Mucosa of rectum (tissue), 2 donors: ENCODE results near the gene RABL2B.

ENCODE experiments used
- H3K27ac ChIP-seq, 2 donors: one replicate each; pipeline ENCODE4 v1.7.0; 2013; ENCODE audit warnings: inconsistent platforms in 2 of 2, low read depth in 2 of 2, low read length in 2 of 2
- H3K27me3 ChIP-seq, 2 donors: one replicate each; pipeline ENCODE4 v1.7.0; 2013; ENCODE audit warnings: low read length in 2 of 2; ENCODE audit not compliant: control insufficient read depth in 2 of 2, insufficient read depth in 2 of 2
- H3K36me3 ChIP-seq, 2 donors: one replicate each; pipeline ENCODE4 v1.7.0; 2013; ENCODE audit warnings: low read length in 2 of 2; ENCODE audit not compliant: control insufficient read depth in 2 of 2, insufficient read depth in 2 of 2
- H3K4me1 ChIP-seq, 2 donors: one replicate each; pipeline ENCODE4 v1.7.0; 2013; ENCODE audit warnings: low read length in 2 of 2, mild to moderate bottlenecking in 1 of 2; ENCODE audit not compliant: control insufficient read depth in 2 of 2, insufficient read depth in 2 of 2
- H3K4me3 ChIP-seq, 2 donors: one replicate each; pipeline ENCODE4 v1.7.0; 2013; ENCODE audit warnings: low read length in 2 of 2
- H3K9ac ChIP-seq, 2 donors: one replicate each; pipeline ENCODE4 v1.7.0; 2013; ENCODE audit warnings: low read length in 2 of 2, low read depth in 1 of 2, mild to moderate bottlenecking in 1 of 2
- H3K9me3 ChIP-seq, 2 donors: one replicate each; pipeline ENCODE4 v1.7.0; 2013; ENCODE audit warnings: low read length in 2 of 2; ENCODE audit not compliant: control insufficient read depth in 2 of 2
- donor health status: healthy.
- donor health status: Normal muscosa, but diverticular disease.

RABL2B gene

DNA sequence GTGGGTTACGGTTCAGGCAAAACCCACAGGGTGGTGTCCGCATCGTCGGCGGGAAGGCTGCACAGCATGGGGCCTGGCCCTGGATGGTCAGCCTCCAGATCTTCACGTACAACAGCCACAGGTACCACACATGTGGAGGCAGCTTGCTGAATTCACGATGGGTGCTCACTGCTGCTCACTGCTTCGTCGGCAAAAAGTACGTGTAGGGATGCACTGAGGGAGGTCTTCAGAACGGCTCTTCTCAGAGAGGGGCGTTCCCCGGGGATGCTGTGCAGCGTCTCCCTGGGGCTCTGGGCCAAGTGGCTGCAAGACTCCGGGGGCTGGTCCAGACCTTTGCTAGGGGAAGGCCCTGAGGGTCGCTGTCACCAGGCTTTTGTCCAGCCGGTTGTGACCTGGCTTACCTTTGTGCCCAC, 44.2 kb downstream of the RABL2B start:
- Histone ChIP-seq H3K27me3 (peaks cover 0 to under 1% of the 10 kb centered on the region in 2 donors), H3K9ac (no peak overlapping the region), H3K9me3 (no peaks in the 10 kb centered on the region), H3K4me3 (no peak overlapping the region), H3K4me1 (no peaks in the 10 kb centered on the region), H3K27ac (no peak overlapping the region), H3K36me3 (no peaks in the 10 kb centered on the region)

DNA sequence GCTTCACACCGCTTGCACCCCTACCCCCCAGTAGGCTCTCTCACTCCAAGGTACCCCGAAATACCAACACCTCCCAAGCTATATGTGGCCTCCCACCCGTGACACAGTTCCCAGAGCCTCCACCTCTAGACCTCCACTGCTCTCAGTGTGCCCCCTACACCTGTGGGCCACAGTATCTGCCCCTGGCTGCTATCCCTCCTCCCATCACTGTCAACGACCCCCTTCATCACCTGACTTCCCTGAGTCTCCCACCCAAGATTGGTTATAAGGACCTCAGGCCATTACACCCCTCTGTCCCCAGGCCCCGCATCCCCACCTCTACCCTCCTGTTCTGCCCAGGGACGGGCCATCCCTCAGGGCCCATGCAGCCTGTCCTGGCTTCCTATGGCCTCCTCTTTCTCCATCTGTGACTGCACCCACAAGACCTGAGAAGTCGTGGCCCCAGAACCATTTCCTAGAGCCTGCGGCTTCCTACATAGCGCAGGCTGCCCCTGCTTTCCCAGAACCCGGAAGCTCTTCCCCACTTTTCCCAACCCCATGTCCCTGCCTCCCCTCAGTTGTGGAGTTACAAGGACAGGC, 44.7 kb downstream of the RABL2B start:
- Histone ChIP-seq H3K36me3 (no peaks in the 10 kb centered on the region), H3K4me1 (no peaks in the 10 kb centered on the region), H3K9ac (no peak overlapping the region), H3K4me3 (no peak overlapping the region), H3K27ac (no peak overlapping the region), H3K9me3 (no peaks in the 10 kb centered on the region), H3K27me3 (peaks cover 0 to 3% of the 10 kb centered on the region in 2 donors)

DNA sequence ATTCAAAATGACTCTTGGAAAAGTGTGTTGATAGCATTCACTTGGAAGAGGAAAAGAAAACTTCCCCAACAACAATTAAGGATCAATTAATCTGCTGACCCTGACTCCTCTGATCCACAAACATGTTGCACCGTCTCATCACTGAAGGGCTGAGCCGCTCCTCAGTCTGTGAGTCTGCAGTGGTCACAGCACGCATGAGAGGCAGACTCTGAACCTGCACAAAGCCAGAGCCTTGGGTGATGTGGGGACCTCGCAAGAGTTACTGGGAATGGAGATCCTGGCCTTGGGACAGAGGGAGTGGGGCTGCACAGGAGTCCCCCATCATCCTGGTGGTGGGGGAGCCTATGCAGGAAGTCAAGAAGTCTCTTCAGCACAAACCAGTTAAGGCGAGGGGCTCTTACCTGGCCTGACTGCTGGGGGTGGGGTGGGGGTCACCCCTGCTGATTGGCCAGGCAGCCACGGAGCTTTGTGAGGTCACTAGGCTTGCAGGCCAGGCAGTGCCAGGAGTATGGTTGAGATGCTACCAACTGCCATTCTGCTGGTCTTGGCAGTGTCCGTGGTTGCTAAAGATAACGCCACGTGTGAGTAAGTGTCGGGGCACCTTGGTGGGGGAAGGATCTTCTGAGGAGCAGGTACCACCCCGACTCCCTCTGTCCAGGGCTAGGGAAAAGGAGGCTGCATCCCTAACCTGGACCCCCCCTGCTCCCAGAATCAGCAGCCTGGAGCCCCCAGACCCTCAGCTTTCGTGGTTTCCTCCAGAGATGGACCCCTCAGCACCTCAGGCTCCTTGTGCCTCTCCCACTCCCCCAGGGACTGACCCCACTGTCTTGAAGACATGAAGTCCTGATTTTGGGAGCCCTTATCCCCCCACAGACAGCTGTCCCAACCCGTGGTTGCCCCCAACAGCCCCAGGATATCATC, 45.4 kb downstream of the RABL2B start, which contains the start of gene ACR:
Gene ACR (plus strand): TSS at position 477 of the 921 bp plus-strand sequence. CDS start 32 bp downstream, at position 509.
- Histone ChIP-seq H3K4me3 (no peak within 1 kb of the TSS), H3K9ac (no peak within 1 kb of the TSS), H3K9me3 (no peaks in the 10 kb centered on the region), H3K36me3 (no peaks in the 10 kb centered on the region), H3K4me1 (no peaks in the 10 kb centered on the region), H3K27ac (no peak within 1 kb of the TSS), H3K27me3 (peaks cover 0 to 3% of the 10 kb centered on the region in 2 donors)

DNA sequence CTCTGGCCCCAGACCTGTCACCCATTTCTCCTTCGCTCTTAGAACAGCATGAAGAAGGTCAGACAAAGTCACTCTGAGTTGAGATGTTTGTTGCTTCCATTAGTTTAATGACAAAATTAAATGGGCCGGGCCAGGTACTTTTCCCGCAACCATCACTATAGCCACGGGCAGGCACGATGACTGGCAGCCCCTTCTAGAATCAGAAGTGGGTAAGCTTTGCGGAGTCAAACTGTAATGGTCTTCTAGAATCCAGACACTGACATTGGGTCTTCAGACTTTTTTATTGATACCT, 47.8 kb downstream of the RABL2B start:
- Histone ChIP-seq H3K27ac (no peak overlapping the region), H3K9ac (no peak overlapping the region), H3K36me3 (no peaks in the 10 kb centered on the region), H3K4me1 (peaks cover 0 to 5% of the 10 kb centered on the region in 2 donors), H3K27me3 (peaks cover 0 to 3% of the 10 kb centered on the region in 2 donors), H3K4me3 (no peak overlapping the region), H3K9me3 (no peaks in the 10 kb centered on the region)

DNA sequence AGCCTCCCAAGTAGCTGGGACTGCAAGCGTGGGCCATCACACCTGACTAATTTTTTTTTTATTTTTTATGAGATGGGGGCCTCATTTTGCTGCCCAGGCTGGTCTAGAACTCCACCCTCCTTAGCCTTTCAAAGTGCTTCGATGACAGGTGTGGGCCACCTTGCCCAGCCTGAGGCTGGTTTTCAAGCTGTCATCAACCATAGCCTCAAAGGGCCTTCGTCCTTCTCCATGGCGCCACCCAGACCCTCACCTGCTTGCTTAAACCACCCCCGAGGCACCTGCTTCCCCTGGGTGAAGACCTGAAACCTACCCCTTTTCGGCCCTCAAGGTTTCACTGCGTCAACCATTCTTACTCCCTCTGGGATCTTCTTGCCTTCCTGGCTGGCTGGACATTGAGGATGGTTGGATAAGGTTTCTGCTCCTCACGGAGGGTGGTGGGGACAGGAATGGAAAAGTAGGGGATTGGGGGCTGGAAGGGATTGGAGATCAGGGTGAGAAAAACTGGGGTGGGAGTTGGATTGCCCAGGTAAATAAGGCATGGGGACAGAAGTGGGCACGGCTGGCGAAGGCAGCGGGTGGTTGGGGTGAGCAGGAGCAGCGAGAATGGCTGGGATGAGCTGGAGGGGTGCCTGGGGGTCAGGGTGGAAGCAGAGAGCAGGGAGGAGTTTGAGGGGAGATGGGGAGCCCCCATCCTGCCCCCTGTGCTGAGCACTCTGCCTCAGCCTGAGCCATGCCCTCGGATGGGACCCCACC, 48.3 kb downstream of the RABL2B start:
- no peak overlapping the region for H3K9ac ChIP-seq
- no peaks in the 10 kb centered on the region for H3K9me3 ChIP-seq
- H3K27ac ChIP-seq, result no peak overlapping the region
- H3K36me3 ChIP-seq, result no peaks in the 10 kb centered on the region
- H3K27me3 ChIP-seq, result peaks cover 0 to 3% of the 10 kb centered on the region in 2 donors
- H3K4me1 ChIP-seq, result peaks cover 0 to 5% of the 10 kb centered on the region in 2 donors
- no peak overlapping the region for H3K4me3 ChIP-seq

DNA sequence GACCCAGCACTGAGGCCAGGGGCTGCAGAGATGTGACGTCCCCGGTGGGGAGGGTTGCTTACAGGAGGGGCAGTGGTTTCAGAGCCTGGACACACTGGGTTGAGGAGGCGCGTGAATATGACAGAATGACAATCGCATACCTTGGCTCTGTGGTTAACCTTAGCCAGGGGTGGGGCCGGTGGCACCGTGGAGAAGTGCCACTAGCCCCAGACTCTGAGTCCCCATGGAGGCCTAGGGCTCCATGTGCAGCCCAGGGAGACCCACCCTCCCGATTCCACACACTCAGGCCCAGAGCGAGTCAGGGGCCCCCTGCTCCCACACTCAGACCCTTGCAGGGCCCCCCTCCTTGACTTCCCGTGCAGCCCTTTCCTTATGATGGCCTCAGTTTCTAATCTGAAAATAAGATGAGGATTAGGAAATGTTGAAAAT, 49.1 kb downstream of the RABL2B start:
- H3K9ac ChIP-seq, result no peak overlapping the region
- peaks cover 0 to 5% of the 10 kb centered on the region in 2 donors for H3K4me1 ChIP-seq
- peaks cover 0 to 3% of the 10 kb centered on the region in 2 donors for H3K27me3 ChIP-seq
- H3K9me3 ChIP-seq, result no peaks in the 10 kb centered on the region
- no peak overlapping the region for H3K4me3 ChIP-seq
- H3K27ac ChIP-seq, result no peak overlapping the region
- no peaks in the 10 kb centered on the region for H3K36me3 ChIP-seq

DNA sequence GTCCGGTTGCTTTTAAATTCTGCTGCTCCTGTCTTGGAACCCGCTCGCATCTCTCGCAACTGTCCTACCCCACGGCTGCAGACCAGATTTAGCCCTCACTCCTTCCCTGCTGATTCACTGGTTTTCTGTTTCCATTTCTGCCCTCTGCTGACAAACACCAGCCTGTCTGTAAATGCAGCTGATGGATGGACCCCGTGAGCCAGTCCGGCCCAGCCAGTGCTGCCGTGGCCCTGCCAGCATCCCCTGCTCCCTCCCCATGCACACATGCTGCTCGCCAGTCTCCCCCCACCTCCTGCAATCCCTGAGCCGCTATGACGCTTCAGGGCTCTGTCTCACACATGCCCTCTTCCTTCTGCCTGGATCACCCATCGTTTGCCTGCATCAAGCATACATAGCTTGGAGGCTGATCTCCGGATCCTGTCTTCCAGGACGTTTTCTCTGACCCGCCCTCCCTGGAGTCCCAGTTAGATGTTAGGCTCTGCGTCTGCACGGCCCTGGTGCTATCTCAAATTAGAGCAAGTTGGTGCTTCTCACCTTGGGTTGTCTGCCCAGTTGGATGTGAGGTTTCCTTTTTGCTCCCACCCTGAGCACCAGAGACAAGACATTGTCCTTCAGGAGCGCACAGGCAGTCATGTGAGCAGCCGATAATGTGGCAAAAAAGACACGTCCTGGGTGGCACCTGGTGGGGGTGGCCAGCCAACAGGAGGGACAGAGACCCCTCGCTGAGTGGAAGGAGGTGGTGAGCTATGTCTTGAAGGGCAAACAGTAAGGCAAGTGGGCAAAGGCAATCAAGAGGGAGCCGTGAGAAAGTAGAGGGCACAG, 49.7 kb downstream of the RABL2B start:
- peaks cover 0 to 3% of the 10 kb centered on the region in 2 donors for H3K27me3 ChIP-seq
- H3K4me3 ChIP-seq, result no peak overlapping the region
- no peak overlapping the region for H3K9ac ChIP-seq
- no peaks in the 10 kb centered on the region for H3K36me3 ChIP-seq
- H3K9me3 ChIP-seq, result no peaks in the 10 kb centered on the region
- no peak overlapping the region for H3K27ac ChIP-seq
- peaks cover 0 to 5% of the 10 kb centered on the region in 2 donors for H3K4me1 ChIP-seq

DNA sequence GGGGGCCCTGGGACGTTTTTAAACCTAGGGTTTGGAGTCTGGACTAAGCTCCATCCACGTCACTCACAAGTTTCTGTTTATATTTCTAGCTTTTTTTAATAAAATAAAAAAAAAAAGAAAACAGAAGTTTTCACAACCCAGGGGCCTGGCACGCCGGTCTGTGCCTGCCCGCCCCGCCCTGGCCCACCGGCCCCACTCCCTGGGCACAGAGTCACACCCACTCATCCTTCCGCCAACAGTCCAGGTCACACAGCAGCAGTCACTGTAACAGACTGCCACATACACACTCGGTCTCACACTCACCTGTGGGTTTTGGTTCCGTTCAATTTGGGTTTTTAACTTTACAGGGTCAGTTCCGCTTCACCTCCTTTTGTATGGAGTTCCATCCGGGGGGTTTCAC, 50.8 kb downstream of the RABL2B start:
- H3K27me3 ChIP-seq, result peaks cover 0 to 3% of the 10 kb centered on the region in 2 donors
- H3K9me3 ChIP-seq, result no peaks in the 10 kb centered on the region
- H3K9ac ChIP-seq, result no peak overlapping the region
- no peak overlapping the region for H3K27ac ChIP-seq
- peaks cover 0 to 5% of the 10 kb centered on the region in 2 donors for H3K4me1 ChIP-seq
- H3K4me3 ChIP-seq, result no peak overlapping the region
- H3K36me3 ChIP-seq, result no peaks in the 10 kb centered on the region

DNA sequence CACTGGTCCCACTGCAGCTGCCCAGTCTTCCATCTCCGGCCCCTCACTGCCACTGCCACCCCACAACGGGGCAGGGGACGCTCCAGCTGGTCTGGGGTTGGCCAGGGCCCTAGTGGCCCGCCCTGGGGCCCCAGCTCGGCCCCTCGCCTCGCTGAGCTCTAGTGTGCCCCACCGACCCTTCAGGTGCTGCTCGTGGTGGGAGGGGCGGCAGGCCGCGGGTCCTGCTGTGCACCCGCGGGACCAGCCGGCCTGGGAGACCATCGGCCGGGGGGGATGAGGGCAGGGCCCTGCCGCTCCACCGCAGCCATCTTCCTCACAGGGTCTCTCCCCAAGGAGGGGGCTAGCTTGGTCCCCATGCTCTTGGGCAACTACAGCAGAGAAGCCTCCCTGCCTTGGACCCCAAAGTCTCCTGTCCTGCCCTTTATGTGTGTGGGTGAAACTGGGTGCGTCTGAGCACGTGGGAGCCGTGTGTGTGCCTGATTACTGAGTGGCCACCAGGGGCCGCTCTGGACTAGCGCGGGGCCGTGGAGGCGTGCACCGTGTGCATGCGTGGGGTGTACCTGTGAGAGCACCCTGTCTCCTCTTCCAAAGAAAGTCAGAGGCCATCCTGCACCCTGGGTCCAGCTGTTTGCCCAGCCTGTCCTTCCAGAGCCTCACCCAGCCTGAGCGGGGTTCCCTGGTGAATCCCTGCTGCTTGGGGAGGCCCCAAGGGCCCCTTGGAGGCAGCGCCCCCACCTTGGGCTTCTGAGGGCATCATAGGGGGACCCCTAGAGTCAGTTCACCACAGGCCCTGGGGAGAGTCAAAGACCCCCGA, 51.4 kb downstream of the RABL2B start:
- no peaks in the 10 kb centered on the region for H3K9me3 ChIP-seq
- H3K27ac ChIP-seq, result no peak overlapping the region
- H3K4me3 ChIP-seq, result peak overlapping the region in 1 of 2 donors; percentile 31
- no peaks in the 10 kb centered on the region for H3K36me3 ChIP-seq
- H3K27me3 ChIP-seq, result peaks cover 0 to 3% of the 10 kb centered on the region in 2 donors
- H3K9ac ChIP-seq, result no peak overlapping the region
- H3K4me1 ChIP-seq, result peaks cover 0 to 5% of the 10 kb centered on the region in 2 donors
